ENCODE data around the gene CLEC18A. TPM values are rescaled to one million over a fixed set of nuclear protein-coding genes. Genes with fewer than 3 reads are reported as not detected.

Gene CLEC18A
- total and polyA plus RNA-seq, 7 donors = 0.60 to 2.2 (median 0.69) TPM; not detected in 2

GRCh38 chr16:69917739-69918138, 33.4 kb upstream of the CLEC18A start:
- H3K27me3 ChIP-seq = no peaks in the 10 kb centered on the region
- H3K4me3 ChIP-seq = peak overlapping the region in 1 of 4 donors; percentile 14
- H3K4me1 ChIP-seq = peaks cover 0 to 6% (median 0%) of the 10 kb centered on the region in 4 donors
- H3K36me3 ChIP-seq = no peaks in the 10 kb centered on the region
- no peaks in the 10 kb centered on the region for H3K9me3 ChIP-seq
- WGBS, 2 donors = 83 to 90% methylated on average over 20 of the region's 20 CpGs
- DNase-seq = peak; percentile 86
- intact Hi-C loops (cut with DNase I) = no loop called here
- H3K27ac ChIP-seq = peak overlapping the region in 2 of 4 donors; percentile 35 to 48
- TF ChIP-seq POLR2AphosphoS5 (IDR thresholded peaks at IDR 0.05) (peak in 2 of 4 donors; percentile 18 to 21), EP300 (IDR thresholded peaks at IDR 0.05) (no peak)

GRCh38 chr16:69918241-69918640, 32.9 kb upstream of the CLEC18A start:
- Histone ChIP-seq H3K9me3 (no peaks in the 10 kb centered on the region), H3K36me3 (no peaks in the 10 kb centered on the region), H3K4me1 (peaks cover 0 to 6% (median 0%) of the 10 kb centered on the region in 4 donors), H3K27ac (peak overlapping the region in 2 of 4 donors; percentile 35 to 48), H3K27me3 (no peaks in the 10 kb centered on the region), H3K4me3 (no peak overlapping the region)
- 93 to 100% methylated on average over 1 of the region's 1 CpG for WGBS, 2 donors
- TF ChIP-seq CTCF (IDR thresholded peaks at IDR 0.05) = no peak
- no peak for TF ChIP-seq POLR2A (IDR thresholded peaks at IDR 0.05)
- TF ChIP-seq POLR2AphosphoS5 (IDR thresholded peaks at IDR 0.05) = no peak
- no peak for TF ChIP-seq EP300 (IDR thresholded peaks at IDR 0.05)
- DNase-seq = no peak
- intact Hi-C loops (cut with DNase I) = no loop called here

GRCh38 chr16:69921127-69921526, 30.0 kb upstream of the CLEC18A start:
- intact Hi-C loops (cut with DNase I) = no loop called here
- no peak for TF ChIP-seq POLR2A (IDR thresholded peaks at IDR 0.05)
- TF ChIP-seq CTCF (IDR thresholded peaks at IDR 0.05) = no peak
- no peak for TF ChIP-seq EP300 (IDR thresholded peaks at IDR 0.05)
- TF ChIP-seq POLR2AphosphoS5 (IDR thresholded peaks at IDR 0.05) = no peak
- Histone ChIP-seq H3K27ac (no peak overlapping the region), H3K36me3 (no peaks in the 10 kb centered on the region), H3K27me3 (no peaks in the 10 kb centered on the region), H3K4me1 (peaks cover 0 to 21% (median 8%) of the 10 kb centered on the region in 4 donors), H3K4me3 (no peak overlapping the region), H3K9me3 (no peaks in the 10 kb centered on the region)
- no peak for DNase-seq
- 84 to 95% methylated on average over 2 of the region's 2 CpGs for WGBS, 2 donors

GRCh38 chr16:69922200-69922599, 28.9 kb upstream of the CLEC18A start:
- intact Hi-C loops (cut with DNase I) = no loop called here
- 96 to 97% methylated on average over 6 of the region's 6 CpGs for WGBS, 2 donors

More at GRCh38 chr16:69922200-69922599, 28.9 kb upstream of the CLEC18A start:
- DNase-seq = no peak
- no peaks in the 10 kb centered on the region for H3K9me3 ChIP-seq
- no peaks in the 10 kb centered on the region for H3K36me3 ChIP-seq
- TF ChIP-seq POLR2AphosphoS5 (IDR thresholded peaks at IDR 0.05) (no peak), POLR2A (IDR thresholded peaks at IDR 0.05) (no peak), CTCF (IDR thresholded peaks at IDR 0.05) (no peak), EP300 (IDR thresholded peaks at IDR 0.05) (no peak)
- H3K4me1 ChIP-seq = peaks cover 0 to 25% (median 13%) of the 10 kb centered on the region in 4 donors
- no peak overlapping the region for H3K4me3 ChIP-seq
- no peaks in the 10 kb centered on the region for H3K27me3 ChIP-seq
- H3K27ac ChIP-seq = no peak overlapping the region

All from sigmoid colon (tissue), 7 donors.